ENCODE results near the gene IGFLR1.
"Not testable (repeated sequence)": the region's sequence is repeated elsewhere in the genome, so short reads cannot be mapped to it uniquely, and the experiment has no call there.

IGFLR1 gene

DNA sequence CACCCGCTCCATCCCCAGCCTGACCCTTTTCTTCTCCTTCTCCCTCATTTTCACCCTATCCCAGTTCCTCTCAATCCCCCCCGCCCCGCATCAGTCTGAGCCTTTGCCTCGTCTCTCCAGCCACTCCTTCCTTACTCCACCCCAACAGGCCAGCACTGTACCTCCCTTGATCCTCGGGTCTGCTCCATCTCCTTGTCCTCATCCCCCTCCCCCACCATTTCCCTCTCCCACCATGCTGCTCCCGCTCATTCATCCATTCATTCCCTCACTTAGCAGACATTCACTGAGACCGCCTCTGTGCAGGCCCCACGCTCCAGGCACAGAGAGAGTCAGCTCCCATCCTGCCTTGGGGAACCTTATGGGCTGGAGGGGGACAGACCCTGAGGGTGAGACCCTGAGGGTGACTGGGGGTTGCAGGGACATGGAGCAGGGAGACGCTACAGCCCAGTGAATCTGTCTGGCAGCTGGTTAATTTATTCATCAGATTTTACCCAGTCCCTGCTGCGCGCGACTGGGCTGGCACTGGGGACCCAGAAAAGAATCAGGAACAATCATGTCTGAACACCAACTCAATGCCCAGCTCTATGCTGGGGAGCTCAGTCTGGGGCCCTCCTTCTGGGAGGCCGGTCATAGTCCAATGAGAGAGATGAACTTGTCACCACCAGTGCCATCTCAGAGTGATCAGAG is 34.0 kb upstream of the IGFLR1 start:
- H3K27ac ChIP-seq (ENCODE audit: low read depth, low read length), result no peak overlapping the region
- H3K36me3 ChIP-seq (ENCODE audit: control insufficient read depth, insufficient read depth, low read length), result no peaks in the 10 kb centered on the region
- H3K9ac ChIP-seq (ENCODE audit: low read length), result no peak overlapping the region
- no peaks in the 10 kb centered on the region for H3K9me3 ChIP-seq (ENCODE audit: control insufficient read depth, insufficient read depth, low read depth, low read length)
- H3K4me3 ChIP-seq (ENCODE audit: low read depth, low read length), result peak overlapping the region; percentile 72
- peaks cover 21% of the 10 kb centered on the region for H3K27me3 ChIP-seq (ENCODE audit: control insufficient read depth, insufficient read depth, low read length)
- peaks cover 28% of the 10 kb centered on the region for H3K4me1 ChIP-seq (ENCODE audit: control insufficient read depth, insufficient read depth, low read length)

DNA sequence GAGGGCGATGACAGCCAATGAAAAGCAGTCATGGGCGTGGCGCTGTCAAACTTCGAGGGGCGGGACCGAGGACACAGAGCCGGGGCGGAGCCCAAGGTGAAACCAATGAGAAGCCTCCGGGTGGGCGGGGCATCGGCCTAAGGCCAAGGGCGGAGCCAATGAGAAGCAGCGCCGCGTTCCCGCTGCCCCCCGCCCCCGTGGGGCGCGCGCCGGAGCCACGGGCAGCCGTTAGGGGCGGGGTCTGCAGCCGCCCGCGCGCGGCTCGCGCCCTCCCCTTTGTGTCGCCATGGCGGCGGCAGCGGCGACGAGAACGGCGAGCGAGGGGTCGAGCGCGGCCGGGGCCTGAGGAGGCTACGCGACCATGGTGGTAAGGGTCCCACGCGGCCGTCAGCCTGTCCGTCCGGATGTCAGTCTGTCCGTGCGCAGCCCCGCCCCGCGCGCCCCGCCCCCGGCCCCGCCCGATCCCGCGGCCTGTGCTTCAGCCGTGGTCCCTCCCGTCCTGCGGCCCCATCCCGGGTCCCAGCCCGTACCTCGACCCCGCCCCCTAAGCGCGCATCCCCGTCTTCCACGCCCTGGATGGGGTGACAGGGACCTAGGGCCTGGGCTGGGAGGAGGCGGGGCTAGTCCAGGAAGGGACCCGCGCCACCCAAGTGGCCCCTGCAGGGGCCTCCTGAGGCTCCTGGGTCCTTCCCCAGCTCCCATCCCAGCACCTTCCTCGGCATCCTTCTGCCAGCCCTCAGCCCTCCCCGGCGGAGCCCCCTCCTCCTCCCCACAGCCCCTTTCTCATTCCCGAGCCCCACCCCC is 33.2 kb upstream of the IGFLR1 start, which contains the start of gene ARHGAP33:
TSS of gene ARHGAP33 (plus strand) at position 267 of the 804 bp plus-strand sequence. CDS start at position 362, 95 bp downstream.
- Histone ChIP-seq H3K27ac (ENCODE audit: low read depth, low read length) (no peak within 1 kb of the TSS), H3K4me1 (ENCODE audit: control insufficient read depth, insufficient read depth, low read length) (peaks cover 28% of the 10 kb centered on the region), H3K9ac (ENCODE audit: low read length) (peak within 1 kb of the TSS; percentile 30)

DNA sequence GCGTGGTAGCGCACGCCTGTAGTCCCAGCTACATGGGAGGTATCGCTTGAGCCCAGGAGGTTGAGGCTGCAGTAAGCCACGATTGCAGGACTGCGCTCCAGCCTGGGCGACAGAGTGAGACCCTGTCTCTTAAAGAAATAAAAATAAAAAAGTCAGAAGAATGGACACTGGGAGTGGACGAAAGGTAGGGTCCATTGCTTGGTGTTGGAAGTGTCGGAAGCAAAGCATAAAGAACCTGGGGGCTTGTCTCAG is 32.7 kb upstream of the IGFLR1 start:
- Histone ChIP-seq H3K4me3 (ENCODE audit: low read depth, low read length) (peak overlapping the region; percentile 54), H3K9ac (ENCODE audit: low read length) (no peak overlapping the region), H3K4me1 (ENCODE audit: control insufficient read depth, insufficient read depth, low read length) (peaks cover 28% of the 10 kb centered on the region), H3K27me3 (ENCODE audit: control insufficient read depth, insufficient read depth, low read length) (peaks cover 21% of the 10 kb centered on the region), H3K36me3 (ENCODE audit: control insufficient read depth, insufficient read depth, low read length) (no peaks in the 10 kb centered on the region), H3K27ac (ENCODE audit: low read depth, low read length) (no peak overlapping the region), H3K9me3 (ENCODE audit: control insufficient read depth, insufficient read depth, low read depth, low read length) (no peaks in the 10 kb centered on the region)

More for the DNA sequence above, 33.2 kb upstream of the IGFLR1 start, which contains the start of gene ARHGAP33:
- H3K4me3 ChIP-seq (ENCODE audit: low read depth, low read length), result peak within 1 kb of the TSS; percentile 72
- H3K36me3 ChIP-seq (ENCODE audit: control insufficient read depth, insufficient read depth, low read length), result no peaks in the 10 kb centered on the region
- peaks cover 21% of the 10 kb centered on the region for H3K27me3 ChIP-seq (ENCODE audit: control insufficient read depth, insufficient read depth, low read length)
- no peaks in the 10 kb centered on the region for H3K9me3 ChIP-seq (ENCODE audit: control insufficient read depth, insufficient read depth, low read depth, low read length)

DNA sequence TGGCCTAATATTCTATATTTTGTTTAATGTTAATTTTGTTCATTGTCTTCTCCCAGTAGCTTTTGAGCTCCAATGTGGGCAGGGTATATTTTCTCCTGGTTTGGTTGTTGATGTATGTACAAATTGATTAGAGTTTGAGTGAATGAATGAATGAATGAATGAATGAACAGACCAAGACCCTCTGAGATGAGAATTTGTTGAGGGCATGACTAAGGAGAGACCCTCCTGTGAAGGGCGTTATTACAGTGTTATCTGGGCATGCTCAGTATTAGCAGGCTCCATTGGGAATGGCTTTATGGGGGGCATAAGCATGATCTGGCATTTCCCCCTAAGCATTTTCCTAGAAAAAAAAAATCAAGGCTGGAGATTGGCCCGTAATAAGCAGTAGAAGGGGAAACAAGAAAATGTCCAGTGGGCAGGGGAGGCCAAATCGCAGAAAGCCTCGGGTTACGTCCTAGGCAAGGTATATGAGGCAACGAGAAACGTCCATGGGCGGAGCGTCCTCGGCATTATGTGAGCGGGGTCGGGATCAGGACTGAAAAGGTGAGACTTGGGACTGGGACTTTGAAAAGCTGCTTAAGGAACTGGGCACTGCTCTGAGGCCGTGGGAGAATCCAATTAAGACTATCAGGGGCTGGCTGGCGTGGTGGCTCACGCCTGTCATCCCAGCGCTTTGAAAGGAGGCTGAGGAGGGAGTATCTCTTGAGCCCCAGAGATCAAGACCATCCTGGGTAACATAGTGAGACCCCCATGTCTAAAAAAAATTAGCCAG is 32.2 kb upstream of the IGFLR1 start:
- no peaks in the 10 kb centered on the region for H3K9me3 ChIP-seq (ENCODE audit: control insufficient read depth, insufficient read depth, low read depth, low read length)
- H3K4me1 ChIP-seq (ENCODE audit: control insufficient read depth, insufficient read depth, low read length), result peaks cover 28% of the 10 kb centered on the region
- no peak overlapping the region for H3K9ac ChIP-seq (ENCODE audit: low read length)
- H3K27me3 ChIP-seq (ENCODE audit: control insufficient read depth, insufficient read depth, low read length), result peaks cover 21% of the 10 kb centered on the region
- peak overlapping the region; percentile 54 for H3K4me3 ChIP-seq (ENCODE audit: low read depth, low read length)
- H3K27ac ChIP-seq (ENCODE audit: low read depth, low read length), result no peak overlapping the region
- no peaks in the 10 kb centered on the region for H3K36me3 ChIP-seq (ENCODE audit: control insufficient read depth, insufficient read depth, low read length)

DNA sequence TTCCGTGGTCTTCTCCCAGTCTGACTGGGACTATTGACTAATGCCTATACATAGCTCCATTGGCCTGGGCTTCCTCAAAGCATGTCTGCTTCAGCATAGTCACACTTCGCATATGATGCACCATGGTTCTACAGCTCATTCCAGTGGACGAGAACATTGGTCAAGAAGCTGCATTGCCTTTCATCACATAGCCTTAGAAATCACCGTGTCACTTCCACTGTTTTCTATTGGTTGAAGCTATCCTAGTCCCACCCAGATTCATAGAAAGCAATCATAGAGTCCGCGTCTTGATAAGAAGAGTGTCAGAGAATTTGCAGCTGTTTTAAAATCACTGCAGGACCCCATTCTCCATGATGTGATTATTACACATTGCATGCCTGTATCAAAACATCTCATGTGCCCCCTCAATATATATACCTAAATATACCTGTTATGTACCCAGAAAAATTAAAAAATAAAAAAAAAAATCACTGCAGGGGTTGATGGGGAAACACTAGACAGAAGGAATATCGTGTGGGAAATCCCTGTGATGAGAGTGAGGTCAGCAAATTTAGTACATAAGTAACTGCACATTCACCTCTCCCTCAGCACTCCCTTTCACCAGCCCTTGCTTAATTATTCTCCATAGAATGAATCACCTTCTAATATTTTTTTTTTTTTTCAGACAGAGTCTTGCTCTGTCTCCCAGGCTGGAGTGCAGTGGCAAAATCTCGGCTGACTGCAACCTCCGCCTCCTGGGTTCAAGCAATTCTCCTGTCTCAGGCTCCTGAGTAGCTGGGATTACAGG is 31.0 kb upstream of the IGFLR1 start:
- Histone ChIP-seq H3K9ac (ENCODE audit: low read length) (no peak overlapping the region), H3K27ac (ENCODE audit: low read depth, low read length) (no peak overlapping the region), H3K9me3 (ENCODE audit: control insufficient read depth, insufficient read depth, low read depth, low read length) (no peaks in the 10 kb centered on the region), H3K36me3 (ENCODE audit: control insufficient read depth, insufficient read depth, low read length) (peaks cover 6% of the 10 kb centered on the region), H3K4me1 (ENCODE audit: control insufficient read depth, insufficient read depth, low read length) (peaks cover 29% of the 10 kb centered on the region), H3K4me3 (ENCODE audit: low read depth, low read length) (no peak overlapping the region), H3K27me3 (ENCODE audit: control insufficient read depth, insufficient read depth, low read length) (peaks cover 21% of the 10 kb centered on the region)

DNA sequence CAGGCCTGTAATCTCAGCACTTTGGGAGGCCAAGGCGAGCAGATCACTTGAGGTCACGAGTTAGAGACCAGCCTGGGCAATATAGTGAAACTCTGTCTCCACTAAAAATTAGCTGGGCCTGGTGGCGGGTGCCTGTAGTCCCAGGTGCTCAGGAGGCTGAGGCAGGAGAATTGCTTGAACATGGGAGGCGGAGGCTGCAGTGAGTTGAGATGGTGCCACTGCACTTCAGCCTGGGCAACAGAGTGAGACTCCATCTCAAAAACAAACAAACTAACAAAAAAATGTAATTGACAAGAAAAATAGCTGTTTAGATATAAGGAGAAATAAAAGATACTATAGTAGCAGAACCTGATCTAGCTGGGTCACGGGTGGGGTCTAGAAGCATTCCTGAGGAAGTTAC is 30.1 kb upstream of the IGFLR1 start:
- H3K9me3 ChIP-seq (ENCODE audit: control insufficient read depth, insufficient read depth, low read depth, low read length); H3K27ac ChIP-seq (ENCODE audit: low read depth, low read length); H3K9ac ChIP-seq (ENCODE audit: low read length); H3K36me3 ChIP-seq (ENCODE audit: control insufficient read depth, insufficient read depth, low read length); H3K4me3 ChIP-seq (ENCODE audit: low read depth, low read length): not testable (repeated sequence)
- Histone ChIP-seq H3K27me3 (ENCODE audit: control insufficient read depth, insufficient read depth, low read length) (peaks cover 17% of the 10 kb centered on the region), H3K4me1 (ENCODE audit: control insufficient read depth, insufficient read depth, low read length) (peaks cover 28% of the 10 kb centered on the region)

DNA sequence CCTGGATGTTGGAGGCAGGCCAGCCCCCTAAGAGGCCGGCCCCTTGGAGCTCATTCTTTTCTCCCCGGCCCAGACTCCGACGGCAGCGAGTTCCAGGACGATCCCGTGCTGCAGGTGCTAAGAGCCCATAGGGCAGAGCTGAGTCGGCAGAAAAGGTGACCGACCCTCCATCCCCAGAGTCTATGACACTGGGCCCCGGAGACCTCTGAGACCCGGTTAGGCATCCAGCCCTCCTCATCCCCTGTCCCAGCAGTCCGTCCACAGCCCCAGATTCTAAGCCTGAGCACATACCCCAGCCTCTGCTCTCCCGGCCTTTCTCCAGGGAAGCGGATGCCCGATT is 25.8 kb upstream of the IGFLR1 start:
- no peak overlapping the region for H3K9ac ChIP-seq (ENCODE audit: low read length)
- peaks cover 28% of the 10 kb centered on the region for H3K36me3 ChIP-seq (ENCODE audit: control insufficient read depth, insufficient read depth, low read length)
- H3K27ac ChIP-seq (ENCODE audit: low read depth, low read length), result no peak overlapping the region
- no peaks in the 10 kb centered on the region for H3K9me3 ChIP-seq (ENCODE audit: control insufficient read depth, insufficient read depth, low read depth, low read length)
- no peaks in the 10 kb centered on the region for H3K27me3 ChIP-seq (ENCODE audit: control insufficient read depth, insufficient read depth, low read length)
- H3K4me1 ChIP-seq (ENCODE audit: control insufficient read depth, insufficient read depth, low read length), result peaks cover 8% of the 10 kb centered on the region
- no peak overlapping the region for H3K4me3 ChIP-seq (ENCODE audit: low read depth, low read length)

DNA sequence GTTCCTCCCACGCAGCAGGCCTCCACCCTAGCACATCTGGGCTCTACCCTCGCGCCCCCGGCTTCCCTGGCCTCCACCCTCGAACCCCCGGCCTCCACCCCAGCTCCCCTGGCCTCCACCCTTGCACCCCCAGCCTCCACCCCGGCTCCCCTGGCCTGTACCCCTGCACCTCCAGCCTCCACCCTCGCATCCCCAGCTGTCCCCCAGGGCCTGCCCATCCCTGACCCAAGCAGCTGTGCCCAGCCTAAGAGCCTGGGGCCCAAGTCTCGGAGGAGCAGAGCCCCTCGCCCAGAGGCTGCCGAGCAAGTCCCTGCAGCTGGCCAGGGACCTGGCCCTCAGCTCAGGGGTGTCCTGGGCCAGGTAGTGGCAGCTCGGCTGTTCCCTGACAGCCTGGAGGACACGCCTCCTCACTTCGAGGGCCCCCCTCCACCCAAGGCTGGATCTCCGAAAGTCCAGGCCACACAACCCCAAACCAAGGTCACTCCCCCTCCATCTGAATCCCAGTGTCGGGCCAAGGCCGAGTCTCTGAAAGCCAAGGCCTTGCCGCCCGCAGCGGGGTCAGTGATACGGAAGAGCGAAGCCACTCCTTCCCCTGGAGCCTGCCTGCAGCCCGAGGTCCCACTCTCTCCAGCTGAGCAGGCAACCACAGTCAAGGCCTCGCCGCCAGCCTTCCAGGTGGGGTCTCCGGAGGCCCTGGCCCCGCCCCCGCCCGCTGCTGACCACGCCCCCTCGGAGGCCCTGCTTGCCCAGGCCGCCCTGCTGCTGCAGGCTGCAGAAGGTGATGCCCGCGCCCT is 25.2 kb upstream of the IGFLR1 start:
- Histone ChIP-seq H3K9me3 (ENCODE audit: control insufficient read depth, insufficient read depth, low read depth, low read length) (no peaks in the 10 kb centered on the region), H3K4me3 (ENCODE audit: low read depth, low read length) (peak overlapping the region; percentile 34), H3K9ac (ENCODE audit: low read length) (no peak overlapping the region), H3K27ac (ENCODE audit: low read depth, low read length) (no peak overlapping the region), H3K36me3 (ENCODE audit: control insufficient read depth, insufficient read depth, low read length) (peaks cover 28% of the 10 kb centered on the region), H3K27me3 (ENCODE audit: control insufficient read depth, insufficient read depth, low read length) (no peaks in the 10 kb centered on the region), H3K4me1 (ENCODE audit: control insufficient read depth, insufficient read depth, low read length) (peaks cover 8% of the 10 kb centered on the region)

DNA sequence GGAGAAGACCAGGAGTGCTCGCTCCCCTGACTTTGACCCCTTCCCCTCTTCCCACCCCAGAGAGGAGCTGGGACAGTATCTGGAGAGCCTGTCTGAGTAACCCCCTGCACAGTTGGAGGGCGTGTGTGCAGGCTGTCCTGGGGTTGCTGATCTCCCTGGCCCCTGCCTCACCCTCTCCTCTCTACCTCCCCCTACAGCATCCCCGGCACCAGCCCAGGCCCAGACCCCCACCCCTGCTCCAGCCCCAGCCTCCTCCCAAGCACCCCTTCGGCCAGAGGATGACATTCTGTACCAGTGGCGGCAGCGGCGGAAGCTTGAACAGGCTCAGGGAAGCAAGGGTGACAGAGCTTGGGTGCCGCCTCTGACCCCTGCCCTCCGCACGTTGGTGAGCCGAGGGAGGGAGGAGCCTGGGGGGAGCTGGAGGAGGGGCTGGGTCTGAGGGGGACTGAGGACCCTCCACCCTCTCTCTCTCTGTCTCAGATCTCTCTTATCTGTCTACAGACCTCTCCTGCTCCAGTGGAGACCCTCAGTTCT is 24.4 kb upstream of the IGFLR1 start:
- peaks cover 36% of the 10 kb centered on the region for H3K36me3 ChIP-seq (ENCODE audit: control insufficient read depth, insufficient read depth, low read length)
- H3K27ac ChIP-seq (ENCODE audit: low read depth, low read length), result no peak overlapping the region
- H3K27me3 ChIP-seq (ENCODE audit: control insufficient read depth, insufficient read depth, low read length), result no peaks in the 10 kb centered on the region
- no peak overlapping the region for H3K4me3 ChIP-seq (ENCODE audit: low read depth, low read length)
- no peaks in the 10 kb centered on the region for H3K9me3 ChIP-seq (ENCODE audit: control insufficient read depth, insufficient read depth, low read depth, low read length)
- no peak overlapping the region for H3K9ac ChIP-seq (ENCODE audit: low read length)
- H3K4me1 ChIP-seq (ENCODE audit: control insufficient read depth, insufficient read depth, low read length), result peaks cover 8% of the 10 kb centered on the region

All from HUES6 (cell line).